Activated CD4-positive, alpha-beta T cell treated with anti-CD3 and anti-CD28 coated beads, Interleukin-2, Interleukin-4, amounts not matched to agents 100 ng/mL and 50 ng/mL, durations not matched to agents 16 hours and 8 hours (primary cell): ENCODE measurements around the gene ASB4.
"Not testable (repeated sequence)": the region's sequence is repeated elsewhere in the genome, so short reads cannot be mapped to it uniquely, and the experiment has no call there.

Experiments used
- DNase-seq: peaks from one replicate; pipeline ENCODE4 v3.0.0-alpha.2; 2020; ENCODE audit warnings: low spot score

The ASB4 gene

GRCh38 chr7:95552010-95552926 is 66.5 kb downstream of the ASB4 start:
- not testable (repeated sequence) for DNase-seq

- DNase-seq, result no peak
Observed at GRCh38 chr7:95553939-95554338, 68.2 kb downstream of the ASB4 start.

GRCh38 chr7:95556777-95557176 is 71.0 kb downstream of the ASB4 start:
- no peak for DNase-seq

- no peak for DNase-seq
Observed at GRCh38 chr7:95558864-95559263, 73.1 kb downstream of the ASB4 start.

GRCh38 chr7:95560674-95561073 is 74.9 kb downstream of the ASB4 start:
- no peak for DNase-seq

GRCh38 chr7:95569720-95570119 is 84.0 kb downstream of the ASB4 start:
- DNase-seq, result no peak

GRCh38 chr7:95577137-95577536 is 91.4 kb downstream of the ASB4 start:
- DNase-seq, result no peak

- DNase-seq, result no peak
Observed at GRCh38 chr7:95578299-95578855, 92.6 kb downstream of the ASB4 start.

- DNase-seq, result no peak
Observed at GRCh38 chr7:95579318-95579717, 93.6 kb downstream of the ASB4 start.

- no peak for DNase-seq
Observed at GRCh38 chr7:95581467-95581866, 95.7 kb downstream of the ASB4 start.

GRCh38 chr7:95582578-95583293 is 97.0 kb downstream of the ASB4 start:
- DNase-seq, result no peak

GRCh38 chr7:95583834-95584621 is 98.3 kb downstream of the ASB4 start:
- no peak for DNase-seq

GRCh38 chr7:95584769-95585425 is 99.2 kb downstream of the ASB4 start:
- no peak for DNase-seq

- no peak for DNase-seq
Observed at GRCh38 chr7:95585426-95585789, 99.7 kb downstream of the ASB4 start.

GRCh38 chr7:95586951-95587301 is 101.2 kb downstream of the ASB4 start:
- no peak for DNase-seq

GRCh38 chr7:95589031-95589430 is 103.3 kb downstream of the ASB4 start:
- DNase-seq, result no peak

- DNase-seq, result no peak
Observed at GRCh38 chr7:95589766-95590165, 104.0 kb downstream of the ASB4 start.
